Lower leg skin (tissue), 3 donors: ENCODE measurements around the gene LGSN.

Experiments used
- CTCF ChIP-seq, 3 donors: fragments of 450-650 bp; IDR thresholded peaks; one replicate each; pipeline ENCODE4 v1.5.1; 2016; ENCODE audit warnings: antibody characterized with exemption in 3 of 3, mild to moderate bottlenecking in 3 of 3, moderate library complexity in 2 of 3
- POLR2A ChIP-seq, 2 donors: fragments of 450-650 bp; IDR thresholded peaks; one replicate each; pipeline ENCODE4 v1.6.1; 2016 to 2017; ENCODE audit warnings: antibody characterized with exemption in 2 of 2, mild to moderate bottlenecking in 1 of 2, moderate library complexity in 1 of 2

GRCh38 chr6:63322981-63323380, 3.2 kb upstream of the LGSN start:
- no peak for TF ChIP-seq CTCF (IDR thresholded peaks at IDR 0.05)
- TF ChIP-seq POLR2A (IDR thresholded peaks at IDR 0.05) = no peak
